Measurements from ENCODE around the gene SORD. TPM values are rescaled to one million over a fixed set of nuclear protein-coding genes. Genes with fewer than 3 reads are reported as not detected.

SORD gene
- total RNA-seq, 2 experiments from 2014 or later: 7.8 to 10.7 TPM

- Mint-ChIP-seq H3K36me3 (no peaks in the 10 kb centered on the region), H3K27ac (no peak overlapping the region), H3K27me3 (peaks cover 80% of the 10 kb centered on the region), H3K9me3 (ENCODE audit: low read depth) (no peaks in the 10 kb centered on the region), H3K4me3 (no peak overlapping the region), H3K4me1 (peaks cover 32% of the 10 kb centered on the region)
- CTCF ChIA-PET: interaction anchor here (1.2 kb wide), 1 partner anchor 16 kb away, joined by 3 read pairs; no protein-coding TSS in a partner anchor
- DNase-seq (no peak), ATAC-seq (no peak)
These were observed 91.7 kb downstream of the SORD start for GRCh38 chr15:45114751-45115085.

DNA sequence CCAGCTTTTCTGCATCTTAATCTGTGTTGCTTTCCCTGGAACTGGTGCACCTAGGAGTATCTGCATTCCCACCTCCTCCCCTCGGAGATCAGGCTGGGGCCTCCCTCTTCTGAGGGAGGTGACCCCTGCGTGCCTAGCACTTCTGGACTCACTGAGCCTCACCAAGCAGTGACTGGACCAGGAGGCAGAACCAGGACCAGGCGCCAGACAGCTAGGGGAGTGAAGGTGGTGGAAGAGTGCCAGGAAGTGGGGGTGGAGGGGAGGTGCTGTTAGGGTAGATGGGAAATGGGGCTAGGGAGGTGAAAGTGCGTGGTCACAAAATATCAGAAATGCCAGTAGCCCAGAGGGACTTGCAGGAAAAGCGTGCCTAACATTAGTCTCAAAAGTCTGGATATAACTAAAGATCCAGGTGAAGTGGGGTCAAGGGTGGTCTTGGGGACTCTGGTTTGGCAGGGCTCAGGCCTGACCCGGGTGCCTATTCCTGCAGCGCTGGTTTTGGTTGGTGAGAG, 92.4 kb downstream of the SORD start:
- H3K36me3 Mint-ChIP-seq: no peaks in the 10 kb centered on the region
- H3K9me3 Mint-ChIP-seq (ENCODE audit: low read depth): no peaks in the 10 kb centered on the region
- CTCF ChIA-PET: interaction anchor here (1.2 kb wide), 1 partner anchor 16 kb away, joined by 3 read pairs; no protein-coding TSS in a partner anchor
- no peak overlapping the region for H3K4me3 Mint-ChIP-seq
- H3K4me1 Mint-ChIP-seq: peaks cover 32% of the 10 kb centered on the region
- ATAC-seq (no peak), DNase-seq (no peak)
- peaks cover 73% of the 10 kb centered on the region for H3K27me3 Mint-ChIP-seq
- no peak overlapping the region for H3K27ac Mint-ChIP-seq

GRCh38 chr15:45116006-45116481, 93.0 kb downstream of the SORD start:
- peaks cover 72% of the 10 kb centered on the region for H3K27me3 Mint-ChIP-seq
- no peaks in the 10 kb centered on the region for H3K9me3 Mint-ChIP-seq (ENCODE audit: low read depth)
- DNase-seq: no peak
- ATAC-seq: no peak
- CTCF ChIA-PET: no interaction called here
- H3K4me1 Mint-ChIP-seq: peaks cover 32% of the 10 kb centered on the region
- H3K36me3 Mint-ChIP-seq: no peaks in the 10 kb centered on the region
- no peak overlapping the region for H3K4me3 Mint-ChIP-seq
- no peak overlapping the region for H3K27ac Mint-ChIP-seq

- Mint-ChIP-seq H3K4me1 (peaks cover 32% of the 10 kb centered on the region), H3K4me3 (no peak overlapping the region), H3K36me3 (no peaks in the 10 kb centered on the region), H3K9me3 (ENCODE audit: low read depth) (no peaks in the 10 kb centered on the region), H3K27me3 (peaks cover 74% of the 10 kb centered on the region), H3K27ac (no peak overlapping the region)
- CTCF ChIA-PET: interaction anchor here (2.3 kb wide), 1 partner anchor 19 kb away, joined by 10 read pairs; no protein-coding TSS in a partner anchor
- ATAC-seq (no peak), DNase-seq (no peak)
These were observed 93.7 kb downstream of the SORD start for GRCh38 chr15:45116482-45117307.

DNA sequence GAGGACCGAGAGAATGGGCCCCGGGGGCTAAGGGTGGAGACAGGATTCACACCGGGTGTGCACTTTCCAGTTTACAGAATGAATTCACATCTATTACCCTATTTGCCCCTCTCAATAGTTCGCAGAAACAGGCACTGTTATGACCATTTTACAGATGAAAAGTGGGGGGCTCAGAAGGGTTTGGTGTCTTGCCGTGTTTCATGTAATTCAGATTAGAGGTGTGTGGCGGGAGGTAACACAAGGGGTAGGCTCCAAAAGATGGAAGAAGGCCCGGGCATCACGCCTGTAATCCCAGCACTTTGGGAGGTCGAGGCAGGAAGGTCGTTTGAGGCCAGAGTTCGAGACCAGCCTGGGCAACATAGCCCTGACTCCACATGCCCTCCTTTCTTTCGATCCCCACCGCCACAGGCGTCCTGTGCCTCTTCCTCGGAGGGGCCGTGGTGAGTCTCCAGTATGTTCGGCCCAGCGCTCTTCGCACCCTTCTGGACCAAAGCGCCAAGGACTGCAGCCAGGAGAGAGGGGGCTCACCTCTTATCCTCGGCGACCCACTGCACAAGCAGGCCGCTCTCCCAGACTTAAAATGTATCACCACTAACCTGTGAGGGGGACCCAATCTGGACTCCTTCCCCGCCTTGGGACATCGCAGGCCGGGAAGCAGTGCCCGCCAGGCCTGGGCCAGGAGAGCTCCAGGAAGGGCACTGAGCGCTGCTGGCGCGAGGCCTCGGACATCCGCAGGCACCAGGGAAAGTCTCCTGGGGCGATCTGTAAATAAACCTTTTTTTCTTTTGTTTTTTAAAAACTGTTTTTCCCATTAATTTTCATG, 94.5 kb downstream of the SORD start:
- CTCF ChIA-PET: interaction anchor here (0.8 to 2.3 kb wide), 36 partner anchors 8 to 730 kb away, joined by 3 to 25 read pairs (median 5); partner anchors contain the start of genes DUOX1, DUOXA1 and SORD
- Mint-ChIP-seq H3K9me3 (ENCODE audit: low read depth) (no peaks in the 10 kb centered on the region), H3K4me3 (no peak overlapping the region), H3K4me1 (peaks cover 25% of the 10 kb centered on the region), H3K36me3 (no peaks in the 10 kb centered on the region), H3K27me3 (peaks cover 70% of the 10 kb centered on the region), H3K27ac (no peak overlapping the region)
- DNase-seq: no peak
- peak; percentile 28 for ATAC-seq

- no peaks in the 10 kb centered on the region for H3K9me3 Mint-ChIP-seq (ENCODE audit: low read depth)
- no peaks in the 10 kb centered on the region for H3K36me3 Mint-ChIP-seq
- H3K4me3 Mint-ChIP-seq: no peak overlapping the region
- H3K27ac Mint-ChIP-seq: no peak overlapping the region
- CTCF ChIA-PET: interaction anchor here (0.5 to 2.3 kb wide), 44 partner anchors 9 to 749 kb away, joined by 3 to 25 read pairs (median 4); partner anchors contain the start of genes DUOX1, DUOXA1 and SORD
- DNase-seq: peak; percentile 89
- peaks cover 24% of the 10 kb centered on the region for H3K4me1 Mint-ChIP-seq
- ATAC-seq: peak; percentile 99
- H3K27me3 Mint-ChIP-seq: peaks cover 66% of the 10 kb centered on the region
These were observed 95.2 kb downstream of the SORD start for GRCh38 chr15:45118131-45118588.

GRCh38 chr15:45118996-45119395, 96.0 kb downstream of the SORD start:
- CTCF ChIA-PET: interaction anchor here (0.9 to 1.9 kb wide), 20 partner anchors 8 to 541 kb away, joined by 3 to 25 read pairs (median 6); partner anchors contain the start of genes DUOX1, DUOXA1 and SORD
- DNase-seq (no peak), ATAC-seq (no peak)
- Mint-ChIP-seq H3K27ac (no peak overlapping the region), H3K36me3 (no peaks in the 10 kb centered on the region), H3K4me3 (no peak overlapping the region), H3K9me3 (ENCODE audit: low read depth) (no peaks in the 10 kb centered on the region), H3K4me1 (peaks cover 22% of the 10 kb centered on the region), H3K27me3 (peaks cover 66% of the 10 kb centered on the region)

- H3K27ac Mint-ChIP-seq: no peak overlapping the region
- H3K36me3 Mint-ChIP-seq: no peaks in the 10 kb centered on the region
- H3K4me1 Mint-ChIP-seq: peaks cover 19% of the 10 kb centered on the region
- CTCF ChIA-PET: no interaction called here
- DNase-seq (no peak), ATAC-seq (no peak)
- H3K27me3 Mint-ChIP-seq: peaks cover 62% of the 10 kb centered on the region
- no peaks in the 10 kb centered on the region for H3K9me3 Mint-ChIP-seq (ENCODE audit: low read depth)
- no peak overlapping the region for H3K4me3 Mint-ChIP-seq
These were observed 97.3 kb downstream of the SORD start for GRCh38 chr15:45120081-45120972.

GRCh38 chr15:45121020-45121419, 98.0 kb downstream of the SORD start:
- ATAC-seq: no peak
- Mint-ChIP-seq H3K27me3 (peaks cover 62% of the 10 kb centered on the region), H3K4me3 (no peak overlapping the region)

DNA sequence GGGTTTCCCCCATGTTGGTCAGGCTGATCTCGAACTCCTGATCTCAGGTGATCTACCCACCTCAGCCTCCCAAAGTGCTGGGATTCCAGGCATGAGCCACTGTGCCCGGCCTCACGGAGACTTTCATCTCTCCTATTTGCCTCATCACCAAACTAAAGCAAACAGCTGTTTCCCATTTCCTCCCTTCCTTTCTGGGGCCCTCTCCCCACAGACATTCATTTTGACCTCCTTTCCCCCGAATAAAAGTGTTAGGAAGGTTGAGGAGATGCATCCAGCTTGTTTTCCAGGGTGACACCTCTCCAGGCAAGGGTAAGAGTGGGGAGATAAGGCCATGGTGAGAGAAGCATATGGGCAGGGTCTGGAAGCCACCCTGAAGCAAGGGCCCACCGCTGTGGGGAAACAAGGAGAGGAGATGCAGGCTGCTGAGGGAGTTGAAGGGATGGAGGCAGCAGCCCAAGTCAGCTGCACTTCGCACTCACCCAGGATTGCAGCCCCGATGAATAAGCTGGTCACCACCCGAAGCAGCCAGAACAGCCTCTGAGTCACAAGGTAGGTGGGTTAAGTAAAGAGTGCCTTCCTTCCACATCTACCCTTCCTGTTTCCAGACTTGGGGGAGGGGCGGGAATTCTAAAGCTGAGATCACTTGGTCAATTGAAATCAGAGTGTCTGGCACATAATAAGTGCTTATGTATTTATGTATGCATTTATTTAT, 98.9 kb downstream of the SORD start:
- Mint-ChIP-seq H3K9me3 (ENCODE audit: low read depth) (no peaks in the 10 kb centered on the region), H3K36me3 (no peaks in the 10 kb centered on the region), H3K4me3 (no peak overlapping the region), H3K27ac (no peak overlapping the region), H3K4me1 (peaks cover 14% of the 10 kb centered on the region), H3K27me3 (peaks cover 62% of the 10 kb centered on the region)
- CTCF ChIA-PET: interaction anchor here (0.6 to 1.5 kb wide), 3 partner anchors 8 to 483 kb away, joined by 3 to 6 read pairs (median 3); partner anchors contain the start of gene DUOX1
- ATAC-seq (no peak), DNase-seq (no peak)

More at GRCh38 chr15:45121020-45121419, 98.0 kb downstream of the SORD start:
- Mint-ChIP-seq H3K36me3 (no peaks in the 10 kb centered on the region), H3K27ac (no peak overlapping the region), H3K9me3 (ENCODE audit: low read depth) (no peaks in the 10 kb centered on the region), H3K4me1 (peaks cover 19% of the 10 kb centered on the region)
- CTCF ChIA-PET: interaction anchor here (1.3 to 1.5 kb wide), 2 partner anchors 9 to 47 kb away, joined by 3 read pairs; partner anchors contain the start of gene DUOX1
- DNase-seq: no peak

- Mint-ChIP-seq H3K9me3 (ENCODE audit: low read depth) (no peaks in the 10 kb centered on the region), H3K27ac (no peak overlapping the region), H3K4me3 (no peak overlapping the region), H3K4me1 (peaks cover 5% of the 10 kb centered on the region), H3K36me3 (no peaks in the 10 kb centered on the region), H3K27me3 (peaks cover 58% of the 10 kb centered on the region)
- DNase-seq: no peak
- CTCF ChIA-PET: interaction anchor here (1.1 to 1.2 kb wide), 2 partner anchors 45 to 156 kb away, joined by 3 to 4 read pairs; no protein-coding TSS in a partner anchor
- no peak for ATAC-seq
These were observed 99.7 kb downstream of the SORD start for GRCh38 chr15:45122719-45123118.
